Fibroblast of lung (primary cell): ENCODE results near the gene HGF. TPM values are rescaled to one million over a fixed set of nuclear protein-coding genes. Genes with fewer than 3 reads are reported as not detected.

Experiments used
- DNase-seq, 2 donors: peaks; one replicate each; pipeline versions ENCODE4 v3.0.0 to v3.0.0-alpha.2; 2010; ENCODE audit warnings: low read depth in 2 of 2
- H2AFZ ChIP-seq: 2 replicates; pipeline ENCODE4 v1.5.1; 2012; ENCODE audit warnings: low read length, control low read depth, inconsistent platforms
- H3K27ac ChIP-seq: 2 replicates; pipeline ENCODE4 v1.5.1; 2011; ENCODE audit warnings: low read length, control low read depth; ENCODE audit not compliant: insufficient read depth
- H3K27me3 ChIP-seq: 2 replicates; pipeline ENCODE4 v1.5.1; 2011; ENCODE audit warnings: mild to moderate bottlenecking, low read length; ENCODE audit not compliant: control insufficient read depth, insufficient read depth
- H3K36me3 ChIP-seq: 2 replicates; pipeline ENCODE4 v1.5.1; 2011; ENCODE audit warnings: low read length; ENCODE audit not compliant: control insufficient read depth, insufficient read depth
- H3K4me1 ChIP-seq: 2 replicates; pipeline ENCODE4 v1.5.1; 2011; ENCODE audit warnings: low read length; ENCODE audit not compliant: control insufficient read depth, insufficient read depth; ENCODE audit errors: extremely low read depth
- H3K4me2 ChIP-seq: 2 replicates; pipeline ENCODE4 v1.5.1; 2011; ENCODE audit warnings: low read length, control low read depth; ENCODE audit not compliant: insufficient read depth; ENCODE audit errors: extremely low read depth
- H3K4me3 ChIP-seq, 4 experiments: fragments of 200-600 bp in 1 of 4; sonication (generic) in 1 of 4; replicated peaks in 1 of 4; 2 replicates each; pipeline ENCODE4 v1.5.1; 2011 to 2016; ENCODE audit warnings: low read length in 4 of 4, low read depth in 3 of 4, mild to moderate bottlenecking in 3 of 4, control low read depth in 2 of 4, inconsistent platforms in 1 of 4, mixed read lengths in 1 of 4; ENCODE audit not compliant: insufficient read depth in 1 of 4; ENCODE audit errors: control extremely low read depth in 1 of 4
- H3K79me2 ChIP-seq: 2 replicates; pipeline ENCODE4 v1.5.1; 2012; ENCODE audit warnings: mild to moderate bottlenecking, low read length, inconsistent platforms; ENCODE audit not compliant: control insufficient read depth, insufficient read depth
- H3K9ac ChIP-seq: 2 replicates; pipeline ENCODE4 v1.5.1; 2011; ENCODE audit warnings: mild to moderate bottlenecking, low read length, control low read depth; ENCODE audit not compliant: insufficient read depth
- H3K9me3 ChIP-seq: 2 replicates; pipeline ENCODE4 v1.5.1; 2012; ENCODE audit warnings: low read depth, low read length; ENCODE audit not compliant: control insufficient read depth, insufficient read depth
- H4K20me1 ChIP-seq: 2 replicates; pipeline ENCODE4 v1.5.1; 2011; ENCODE audit warnings: low read length; ENCODE audit not compliant: control insufficient read depth, insufficient read depth; ENCODE audit errors: extremely low read depth
- CTCF ChIP-seq, 2 donors: IDR thresholded peaks in 1 of 2; conservative IDR thresholded peaks in 1 of 2; 1 replicate in 1 of 2; 2 replicates in 1 of 2; pipeline ENCODE4 v1.5.1; 2011 to 2012; ENCODE audit warnings: low read length in 2 of 2, control low read depth in 1 of 2, inconsistent platforms in 1 of 2, low read depth in 1 of 2, mild to moderate bottlenecking in 1 of 2
- EZH2 ChIP-seq: IDR thresholded peaks from 2 replicates; pipeline ENCODE4 v1.5.1; 2012; ENCODE audit warnings: low read length, control low read depth, mild to moderate bottlenecking; ENCODE audit errors: missing control alignments
- polyA plus RNA-seq, 2 donors: library from polyadenylated mRNA; depleted of rRNA in 1 of 2; stranded (reverse) in 1 of 2; unstranded in 1 of 2; fragments of >200 nt; gene quantifications; 2 replicates each; pipeline ENCODE4 v1.2.1, GENCODE V29; 2011 to 2012; ENCODE audit warnings: missing spikeins in 1 of 2
- total RNA-seq: library from RNA; depleted of rRNA; stranded (reverse); fragments of >200 nt; gene quantifications from 2 replicates; pipeline ENCODE4 v1.2.1, GENCODE V29; 2014

Gene HGF
- total and polyA plus RNA-seq, 2 donors (not counting 1 experiment from before 2014, with no cell fraction given), result 212 to 243 TPM

DNA sequence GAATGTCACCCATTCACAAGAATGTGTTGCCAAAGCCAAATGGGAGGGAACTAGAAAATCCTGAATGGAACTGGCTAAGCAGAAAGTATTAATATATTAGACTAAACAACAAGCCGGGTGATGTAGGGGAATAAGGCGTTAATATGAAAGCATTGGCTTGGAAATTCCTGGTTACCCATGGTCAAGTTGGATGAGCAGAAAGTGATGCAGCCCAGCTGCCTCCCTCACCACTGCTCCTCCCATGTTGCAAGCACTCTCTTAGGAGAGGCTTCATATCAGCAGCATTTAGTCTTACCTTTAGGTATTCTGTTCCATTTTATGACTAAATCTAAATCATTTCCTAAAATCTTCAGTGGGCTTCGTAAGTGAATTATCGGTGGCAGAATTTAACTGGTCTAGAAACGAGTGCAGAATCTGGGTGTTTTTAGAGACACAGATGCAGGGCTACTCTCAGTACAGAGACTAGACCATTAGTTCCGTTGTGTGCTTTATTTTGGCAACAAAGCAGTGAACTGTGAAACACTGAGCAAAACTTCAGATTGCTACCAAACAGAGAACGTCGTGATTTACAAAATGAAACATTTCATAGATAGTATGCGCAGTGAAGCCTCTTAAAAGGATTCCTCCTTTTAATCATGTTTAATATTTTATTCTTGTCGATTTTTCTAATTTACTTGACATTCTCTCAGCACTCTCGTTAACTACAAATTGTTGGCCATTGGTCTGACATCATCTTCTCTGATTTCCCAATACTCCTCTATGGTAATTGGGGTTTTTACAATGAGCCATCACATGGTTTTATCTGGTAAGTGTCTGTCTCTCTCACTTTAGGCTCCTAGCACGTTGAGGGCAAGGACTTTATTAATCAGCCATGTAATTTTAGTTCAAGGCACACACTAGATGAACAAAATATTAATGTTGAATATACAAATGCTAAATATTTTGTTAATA, 22.0 kb upstream of the HGF start:
- Histone ChIP-seq H3K4me1 (no peaks in the 10 kb centered on the region), H2AFZ (peak overlapping the region; percentile 18), H3K4me3 (peak overlapping the region in 2 of 4 experiments; percentile 32 to 35), H3K9ac (no peak overlapping the region), H3K27ac (no peak overlapping the region), H3K36me3 (no peaks in the 10 kb centered on the region), H4K20me1 (no peaks in the 10 kb centered on the region), H3K27me3 (no peaks in the 10 kb centered on the region), H3K79me2 (no peaks in the 10 kb centered on the region), H3K9me3 (no peaks in the 10 kb centered on the region), H3K4me2 (peak overlapping the region; percentile 48)
- TF ChIP-seq EZH2 (no peak), CTCF (conservative IDR thresholded peaks at IDR 0.05 in 1 of 2, IDR thresholded peaks at IDR 0.05 in 1 of 2; ENCODE audit: low read depth in 1 of 2, low read length in 2 of 2) (no peak)
- DNase-seq, result peak in 1 of 2 donors; percentile 76

GRCh38 chr7:81790686-81791085, 20.8 kb upstream of the HGF start:
- Histone ChIP-seq H4K20me1 (no peaks in the 10 kb centered on the region), H2AFZ (no peak overlapping the region), H3K79me2 (no peaks in the 10 kb centered on the region), H3K36me3 (no peaks in the 10 kb centered on the region), H3K27me3 (no peaks in the 10 kb centered on the region), H3K4me1 (no peaks in the 10 kb centered on the region), H3K9ac (no peak overlapping the region), H3K4me3 (no peak overlapping the region), H3K9me3 (no peaks in the 10 kb centered on the region), H3K27ac (no peak overlapping the region), H3K4me2 (no peak overlapping the region)
- no peak for DNase-seq
- TF ChIP-seq EZH2 (no peak), CTCF (conservative IDR thresholded peaks at IDR 0.05 in 1 of 2, IDR thresholded peaks at IDR 0.05 in 1 of 2; ENCODE audit: low read depth in 1 of 2, low read length in 2 of 2) (no peak)

GRCh38 chr7:81790120-81790500, 20.3 kb upstream of the HGF start:
- H3K4me3 ChIP-seq, result no peak overlapping the region
- no peaks in the 10 kb centered on the region for H3K36me3 ChIP-seq
- H3K27me3 ChIP-seq, result no peaks in the 10 kb centered on the region
- H2AFZ ChIP-seq, result peak overlapping the region; percentile 12
- H3K9me3 ChIP-seq, result no peaks in the 10 kb centered on the region
- no peak for DNase-seq
- H4K20me1 ChIP-seq, result no peaks in the 10 kb centered on the region
- no peak overlapping the region for H3K9ac ChIP-seq
- no peaks in the 10 kb centered on the region for H3K4me1 ChIP-seq
- TF ChIP-seq EZH2, result no peak
- TF ChIP-seq CTCF (conservative IDR thresholded peaks at IDR 0.05 in 1 of 2, IDR thresholded peaks at IDR 0.05 in 1 of 2; ENCODE audit: low read depth in 1 of 2, low read length in 2 of 2), result no peak
- H3K27ac ChIP-seq, result no peak overlapping the region
- H3K4me2 ChIP-seq, result no peak overlapping the region
- no peaks in the 10 kb centered on the region for H3K79me2 ChIP-seq
